ENCODE results near the gene ANKS1B.

Gene ANKS1B

GRCh38 chr12:98819071-98819470 lies 1165.7 kb downstream of the ANKS1B start:
- no peak for DNase-seq (ENCODE audit: low read depth in 1 of 2, low spot score in 1 of 2)
- TF ChIP-seq JUND (IDR thresholded peaks at IDR 0.05; ENCODE audit: low read depth), result no peak
- in situ Hi-C loops (cut with HindIII; ENCODE audit: low pct_unique_long_range_greater_than_20kb, low sequenced_read_pairs), result no loop called here

GRCh38 chr12:98818239-98818638 lies 1166.5 kb downstream of the ANKS1B start:
- DNase-seq (ENCODE audit: low read depth in 1 of 2, low spot score in 1 of 2), result no peak
- in situ Hi-C loops (cut with HindIII; ENCODE audit: low pct_unique_long_range_greater_than_20kb, low sequenced_read_pairs), result no loop called here
- TF ChIP-seq JUND (IDR thresholded peaks at IDR 0.05; ENCODE audit: low read depth), result no peak

GRCh38 chr12:98817742-98818141 lies 1167.0 kb downstream of the ANKS1B start:
- DNase-seq (ENCODE audit: low read depth in 1 of 2, low spot score in 1 of 2), result no peak
- TF ChIP-seq JUND (IDR thresholded peaks at IDR 0.05; ENCODE audit: low read depth), result no peak
- in situ Hi-C loops (cut with HindIII; ENCODE audit: low pct_unique_long_range_greater_than_20kb, low sequenced_read_pairs), result no loop called here

GRCh38 chr12:98816720-98817119 lies 1168.0 kb downstream of the ANKS1B start:
- in situ Hi-C loops (cut with HindIII; ENCODE audit: low pct_unique_long_range_greater_than_20kb, low sequenced_read_pairs), result no loop called here
- DNase-seq (ENCODE audit: low read depth in 1 of 2, low spot score in 1 of 2), result no peak
- TF ChIP-seq JUND (IDR thresholded peaks at IDR 0.05; ENCODE audit: low read depth), result no peak

DNA sequence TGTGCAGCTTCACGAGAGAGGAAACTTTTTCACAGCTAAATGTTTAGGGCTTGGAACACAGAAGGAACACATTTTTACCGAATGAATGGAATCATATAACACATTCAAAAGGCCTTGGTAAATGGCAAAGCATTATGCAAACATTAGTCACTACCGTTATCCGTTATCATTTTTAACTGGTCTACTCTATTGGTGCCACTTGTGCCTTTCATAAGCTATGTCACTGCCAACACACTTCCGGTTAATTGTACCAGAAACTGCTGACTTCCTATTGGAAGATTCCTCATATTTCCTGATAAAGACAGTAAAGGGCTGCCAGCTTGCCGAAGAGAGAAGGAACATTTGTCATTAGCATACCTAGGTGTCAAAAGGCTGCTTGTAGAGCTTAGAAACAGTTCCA lies 1170.5 kb downstream of the ANKS1B start:
- no peak for TF ChIP-seq JUND (IDR thresholded peaks at IDR 0.05; ENCODE audit: low read depth)
- in situ Hi-C loops (cut with HindIII; ENCODE audit: low pct_unique_long_range_greater_than_20kb, low sequenced_read_pairs), result no loop called here
- no peak for DNase-seq (ENCODE audit: low read depth in 1 of 2, low spot score in 1 of 2)

GRCh38 chr12:98812225-98812624 lies 1172.5 kb downstream of the ANKS1B start:
- in situ Hi-C loops (cut with HindIII; ENCODE audit: low pct_unique_long_range_greater_than_20kb, low sequenced_read_pairs), result no loop called here
- DNase-seq (ENCODE audit: low read depth in 1 of 2, low spot score in 1 of 2), result no peak
- no peak for TF ChIP-seq JUND (IDR thresholded peaks at IDR 0.05; ENCODE audit: low read depth)

GRCh38 chr12:98808243-98808875 lies 1176.4 kb downstream of the ANKS1B start:
- in situ Hi-C loops (cut with HindIII; ENCODE audit: low pct_unique_long_range_greater_than_20kb, low sequenced_read_pairs), result no loop called here
- TF ChIP-seq JUND (IDR thresholded peaks at IDR 0.05; ENCODE audit: low read depth), result no peak
- DNase-seq (ENCODE audit: low read depth in 1 of 2, low spot score in 1 of 2), result no peak

DNA sequence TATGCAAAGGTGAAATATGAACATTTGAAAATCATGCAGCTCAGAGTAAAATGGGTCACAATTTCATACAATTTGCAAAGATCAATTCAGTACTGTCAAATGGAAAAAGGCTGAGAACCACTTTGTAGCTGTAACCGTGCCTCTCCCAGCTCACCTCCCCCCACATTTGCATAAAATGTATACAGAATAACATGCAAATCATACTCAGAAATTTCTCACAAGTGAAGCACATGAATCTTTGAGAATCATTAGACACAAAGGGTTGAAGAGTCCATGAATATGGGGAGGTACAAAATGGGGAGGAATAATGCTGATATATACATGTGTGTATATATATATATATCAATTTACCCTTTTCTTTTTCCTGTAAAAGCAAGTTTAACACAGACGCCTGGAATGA lies 1177.5 kb downstream of the ANKS1B start:
- in situ Hi-C loops (cut with HindIII; ENCODE audit: low pct_unique_long_range_greater_than_20kb, low sequenced_read_pairs), result no loop called here
- no peak for DNase-seq (ENCODE audit: low read depth in 1 of 2, low spot score in 1 of 2)
- TF ChIP-seq JUND (IDR thresholded peaks at IDR 0.05; ENCODE audit: low read depth), result no peak

DNA sequence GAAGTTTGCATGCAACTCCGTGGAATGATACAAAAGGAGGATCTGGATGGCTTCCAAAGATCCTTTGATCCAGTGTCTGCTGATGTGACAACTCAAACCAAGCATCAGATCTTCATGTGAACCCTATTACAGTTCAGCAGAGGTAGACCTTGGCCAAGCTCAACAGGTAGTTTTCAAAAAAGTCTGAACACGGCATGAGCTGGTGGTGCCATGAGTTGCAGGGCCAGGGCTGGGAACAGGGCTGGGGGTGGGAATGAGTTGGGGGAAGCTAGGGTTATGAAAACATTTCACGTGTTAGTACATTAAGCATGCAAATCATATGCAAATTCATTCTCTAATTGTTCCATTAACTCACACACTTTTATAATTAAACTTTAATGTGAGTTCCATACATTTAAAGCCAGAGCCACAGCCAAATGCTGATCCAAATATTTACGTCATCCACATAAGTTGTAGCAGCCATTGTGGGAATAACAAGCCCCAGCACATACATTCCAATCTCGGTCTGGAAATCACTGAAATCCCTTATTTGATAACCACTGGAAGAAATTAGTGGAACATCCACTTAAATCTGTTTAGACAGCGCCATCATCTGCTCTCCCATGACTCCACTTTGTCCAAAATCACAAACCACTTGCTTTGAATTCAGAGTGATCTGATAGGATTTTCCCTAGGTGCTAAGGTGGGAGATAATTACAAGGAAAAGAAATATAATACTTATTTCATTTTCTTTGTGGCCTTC lies 1181.1 kb downstream of the ANKS1B start:
- in situ Hi-C loops (cut with HindIII; ENCODE audit: low pct_unique_long_range_greater_than_20kb, low sequenced_read_pairs), result no loop called here
- DNase-seq (ENCODE audit: low read depth in 1 of 2, low spot score in 1 of 2), result no peak
- TF ChIP-seq JUND (IDR thresholded peaks at IDR 0.05; ENCODE audit: low read depth), result no peak

GRCh38 chr12:98799822-98800221 lies 1184.9 kb downstream of the ANKS1B start:
- no peak for TF ChIP-seq JUND (IDR thresholded peaks at IDR 0.05; ENCODE audit: low read depth)
- in situ Hi-C loops (cut with HindIII; ENCODE audit: low pct_unique_long_range_greater_than_20kb, low sequenced_read_pairs), result no loop called here
- no peak for DNase-seq (ENCODE audit: low read depth in 1 of 2, low spot score in 1 of 2)

- DNase-seq (ENCODE audit: low read depth in 1 of 2, low spot score in 1 of 2), result peak in 1 of 2 experiments; percentile 21
- in situ Hi-C loops (cut with HindIII; ENCODE audit: low pct_unique_long_range_greater_than_20kb, low sequenced_read_pairs), result no loop called here
- TF ChIP-seq JUND (IDR thresholded peaks at IDR 0.05; ENCODE audit: low read depth), result no peak
Observed at GRCh38 chr12:98799146-98799810, 1185.5 kb downstream of the ANKS1B start.

- no peak for TF ChIP-seq JUND (IDR thresholded peaks at IDR 0.05; ENCODE audit: low read depth)
- no peak for DNase-seq (ENCODE audit: low read depth in 1 of 2, low spot score in 1 of 2)
- in situ Hi-C loops (cut with HindIII; ENCODE audit: low pct_unique_long_range_greater_than_20kb, low sequenced_read_pairs), result no loop called here
Observed at GRCh38 chr12:98797200-98797599, 1187.5 kb downstream of the ANKS1B start.

- no peak for DNase-seq (ENCODE audit: low read depth in 1 of 2, low spot score in 1 of 2)
- in situ Hi-C loops (cut with HindIII; ENCODE audit: low pct_unique_long_range_greater_than_20kb, low sequenced_read_pairs), result no loop called here
- TF ChIP-seq JUND (IDR thresholded peaks at IDR 0.05; ENCODE audit: low read depth), result no peak
Observed at GRCh38 chr12:98796745-98797144, 1188.0 kb downstream of the ANKS1B start.
